CD14-positive monocyte (primary cell): ENCODE data around the gene TRDN. TPM values are rescaled to one million over a fixed set of nuclear protein-coding genes. Genes with fewer than 3 reads are reported as not detected.

ENCODE experiments used
- DNase-seq, 3 donors: peaks; one replicate each; pipeline ENCODE4 v3.0.0-alpha.2; 2011 to 2022
- H2AFZ ChIP-seq: 2 replicates; pipeline ENCODE4 v1.6.0; 2012; ENCODE audit warnings: mild to moderate bottlenecking, low read depth, low read length, inconsistent platforms; ENCODE audit not compliant: insufficient read depth, poor library complexity, severe bottlenecking
- H3K27ac ChIP-seq, 2 donors: 1 replicate in 1 of 2; 2 replicates in 1 of 2; pipeline ENCODE4 v1.5.1; 2012 to 2013; ENCODE audit warnings: low read length in 2 of 2, control low read depth in 1 of 2, inconsistent platforms in 1 of 2, low read depth in 1 of 2, mild to moderate bottlenecking in 1 of 2
- H3K27me3 ChIP-seq, 2 donors: one replicate each; pipeline versions ENCODE4 v1.6.0 to v1.6.1; 2011 to 2013; ENCODE audit warnings: low read length in 2 of 2; ENCODE audit not compliant: control insufficient read depth in 2 of 2, insufficient read depth in 2 of 2
- H3K36me3 ChIP-seq, 2 donors: replicated peaks in 1 of 2; 1 replicate in 1 of 2; 2 replicates in 1 of 2; pipeline versions ENCODE4 v1.5.1 to v1.6.1; 2012 to 2013; ENCODE audit warnings: low read length in 2 of 2, control low read depth in 1 of 2, inconsistent platforms in 1 of 2, mild to moderate bottlenecking in 1 of 2; ENCODE audit not compliant: insufficient read depth in 2 of 2, control insufficient read depth in 1 of 2
- H3K4me1 ChIP-seq, 2 donors: 1 replicate in 1 of 2; 2 replicates in 1 of 2; pipeline versions ENCODE4 v1.5.1 to v1.6.1; 2012 to 2013; ENCODE audit warnings: low read length in 2 of 2, control low read depth in 1 of 2, inconsistent platforms in 1 of 2, mild to moderate bottlenecking in 1 of 2, moderate library complexity in 1 of 2; ENCODE audit not compliant: insufficient read depth in 2 of 2, control insufficient read depth in 1 of 2
- H3K4me2 ChIP-seq: replicated peaks from 2 replicates; pipeline ENCODE3; 2012; ENCODE audit warnings: low read length, moderate library complexity, mild to moderate bottlenecking; ENCODE audit not compliant: poor library complexity, severe bottlenecking; ENCODE audit errors: extremely low read depth
- H3K4me3 ChIP-seq, 3 experiments: fragments of 200-600 bp in 1 of 3; sonication (generic) in 1 of 3; replicated peaks in 1 of 3; 1 replicate in 2 of 3; 2 replicates in 1 of 3; pipeline ENCODE4 v1.5.1; 2011 to 2013; ENCODE audit warnings: low read length in 3 of 3, mild to moderate bottlenecking in 3 of 3, control low read depth in 2 of 3, low read depth in 2 of 3, inconsistent platforms in 1 of 3, moderate library complexity in 1 of 3
- H3K79me2 ChIP-seq: 2 replicates; pipeline ENCODE4 v1.6.0; 2012; ENCODE audit warnings: mild to moderate bottlenecking, control low read depth, inconsistent platforms, low read length, moderate library complexity; ENCODE audit not compliant: insufficient read depth
- H3K9ac ChIP-seq: 2 replicates; pipeline ENCODE4 v1.6.0; 2017; ENCODE audit warnings: low read length, mild to moderate bottlenecking; ENCODE audit not compliant: insufficient read depth, poor library complexity, severe bottlenecking
- H3K9me3 ChIP-seq, 2 donors: replicated peaks in 1 of 2; 1 replicate in 1 of 2; 2 replicates in 1 of 2; pipeline versions ENCODE4 v1.5.1 to v1.6.1; 2012 to 2013; ENCODE audit warnings: low read length in 2 of 2, control low read depth in 1 of 2; ENCODE audit not compliant: control insufficient read depth in 1 of 2, insufficient read depth in 1 of 2
- H4K20me1 ChIP-seq: 2 replicates; pipeline ENCODE4 v1.6.0; 2012; ENCODE audit warnings: mild to moderate bottlenecking, low read length, control low read depth, moderate library complexity; ENCODE audit not compliant: insufficient read depth
- H3K27ac Mint-ChIP-seq, 7 donors: one replicate each; pipeline ENCODE4 v1.8.0; 2020; ENCODE audit warnings: mild to moderate bottlenecking in 7 of 7, mixed read lengths in 7 of 7, moderate library complexity in 6 of 7, inconsistent platforms in 2 of 7
- H3K27me3 Mint-ChIP-seq, 3 donors: one replicate each; pipeline ENCODE4 v1.8.0; 2021 to 2022; ENCODE audit warnings: low read depth in 3 of 3, mild to moderate bottlenecking in 3 of 3, mixed read lengths in 3 of 3, moderate library complexity in 3 of 3, inconsistent platforms in 1 of 3
- H3K36me3 Mint-ChIP-seq, 2 donors: one replicate each; pipeline ENCODE4 v1.8.0; 2020; ENCODE audit warnings: mixed read lengths in 2 of 2, inconsistent platforms in 1 of 2, mild to moderate bottlenecking in 1 of 2
- H3K4me1 Mint-ChIP-seq: one replicate; pipeline ENCODE4 v1.8.0; 2020; ENCODE audit warnings: mild to moderate bottlenecking, mixed read lengths
- H3K4me3 Mint-ChIP-seq, 2 donors: one replicate each; pipeline ENCODE4 v1.8.0; 2020; ENCODE audit warnings: mild to moderate bottlenecking in 2 of 2, mixed read lengths in 2 of 2, moderate library complexity in 1 of 2
- H3K9me3 Mint-ChIP-seq, 7 donors: one replicate each; pipeline ENCODE4 v1.8.0; 2020 to 2022; ENCODE audit warnings: mixed read lengths in 7 of 7, mild to moderate bottlenecking in 6 of 7, moderate library complexity in 6 of 7, inconsistent platforms in 2 of 7
- CTCF ChIP-seq: fragments of 200-600 bp; IDR thresholded peaks from one replicate; pipeline ENCODE4 v1.8.0; 2022; ENCODE audit warnings: antibody characterized with exemption, mild to moderate bottlenecking
- WGBS: methylation state at CpG from one replicate; pipeline ENCODE4 v1.1.5; 2013; ENCODE audit warnings: missing lambda C conversion rate; ENCODE audit not compliant: insufficient coverage; 5-methylcytosine and 5-hydroxymethylcytosine counted together
- intact Hi-C, 2 donors: fragments of 100-400 bp; cut with micrococcal nuclease; formaldehyde crosslinking; loops; one replicate each; pipeline versions ENCODE4 v1.15.0 to v1.15.1; 2023
- polyA plus RNA-seq, 3 donors: library from polyadenylated mRNA; depleted of rRNA in 1 of 3; unstranded in 2 of 3; stranded (reverse) in 1 of 3; fragments of 300-500 nt in 2 of 3; fragments of >200 nt in 1 of 3; fragmentation: Illumina TruSeq in 2 of 3; gene quantifications; 1 replicate in 2 of 3; 2 replicates in 1 of 3; pipeline ENCODE4 v1.2.3, GENCODE V29; 2012 to 2021

TRDN gene
- polyA plus RNA-seq, 3 donors = not detected

GRCh38 chr6:123448306-123448884, 188.4 kb downstream of the TRDN start:
- Mint-ChIP-seq H3K9me3 (peaks cover 3 to 18% (median 13%) of the 10 kb centered on the region in 7 donors), H3K27ac (no peak overlapping the region), H3K4me1 (no peaks in the 10 kb centered on the region), H3K27me3 (peaks cover 0 to 1% (median 0%) of the 10 kb centered on the region in 3 donors), H3K4me3 (no peak overlapping the region), H3K36me3 (no peaks in the 10 kb centered on the region)
- H3K27ac ChIP-seq = no peak overlapping the region
- H3K27me3 ChIP-seq = no peaks in the 10 kb centered on the region
- no peak for TF ChIP-seq CTCF
- no peak overlapping the region for H3K9ac ChIP-seq
- no peak overlapping the region for H3K4me2 ChIP-seq
- H4K20me1 ChIP-seq = no peaks in the 10 kb centered on the region
- no peaks in the 10 kb centered on the region for H3K4me1 ChIP-seq
- no peak overlapping the region for H3K4me3 ChIP-seq
- peaks cover 0 to 16% of the 10 kb centered on the region in 2 donors for H3K9me3 ChIP-seq
- H3K79me2 ChIP-seq = no peaks in the 10 kb centered on the region
- H3K36me3 ChIP-seq = no peaks in the 10 kb centered on the region
- intact Hi-C loops = no loop called here
- 60% methylated on average over 3 of the region's 7 CpGs for WGBS
- no peak overlapping the region for H2AFZ ChIP-seq
- no peak for DNase-seq

GRCh38 chr6:123447315-123447937, 189.3 kb downstream of the TRDN start:
- Histone ChIP-seq H3K36me3 (no peaks in the 10 kb centered on the region), H3K79me2 (no peaks in the 10 kb centered on the region), H3K9ac (no peak overlapping the region), H3K4me3 (no peak overlapping the region), H3K9me3 (peaks cover 0 to 16% of the 10 kb centered on the region in 2 donors), H3K4me1 (no peaks in the 10 kb centered on the region), H4K20me1 (no peaks in the 10 kb centered on the region), H3K27me3 (no peaks in the 10 kb centered on the region), H3K4me2 (no peak overlapping the region), H3K27ac (no peak overlapping the region), H2AFZ (no peak overlapping the region)
- Mint-ChIP-seq H3K36me3 (no peaks in the 10 kb centered on the region), H3K4me1 (no peaks in the 10 kb centered on the region), H3K27ac (no peak overlapping the region), H3K9me3 (peaks cover 3 to 20% (median 16%) of the 10 kb centered on the region in 7 donors), H3K4me3 (no peak overlapping the region), H3K27me3 (peaks cover 0 to 1% (median 0%) of the 10 kb centered on the region in 3 donors)
- intact Hi-C loops = no loop called here
- DNase-seq = no peak
- no peak for TF ChIP-seq CTCF
- 86% methylated on average over 1 of the region's 4 CpGs for WGBS
